SK-N-SH (cell line): Measurements from ENCODE around the gene PLA2G4E. TPM values are rescaled to one million over a fixed set of nuclear protein-coding genes. Genes with fewer than 3 reads are reported as not detected.

ENCODE experiments used
- CTCF ChIA-PET: fragments of 300-600, 350-600 bp; formaldehyde crosslinking; extraction: SDS; loops from one replicate; lab custom pipeline; 2021; lab: Yijun Ruan, JAX
- POLR2A ChIA-PET: fragments of 350-600 bp; sonication (Branson Sonifier 250); formaldehyde crosslinking; extraction: SDS; loops from one replicate; lab custom pipeline; 2020; ENCODE audit warnings: antibody characterized with exemption, inconsistent platforms; lab: Yijun Ruan, JAX
- DNase-seq: peaks from one replicate; pipeline ENCODE4 v3.0.0; 2012
- H2AFZ ChIP-seq: fragments of 200-600 bp; sonication (generic); 2 replicates; pipeline ENCODE4 v1.8.1; 2016; ENCODE audit warnings: antibody characterized with exemption, mild to moderate bottlenecking, low read depth
- H3F3A ChIP-seq: fragments of 200-600 bp; sonication (generic); replicated peaks from 2 replicates; pipeline ENCODE3; 2016; ENCODE audit warnings: antibody characterized with exemption, mild to moderate bottlenecking; ENCODE audit not compliant: insufficient read depth
- H3K27ac ChIP-seq, 2 experiments: fragments of 200-500 bp in 1 of 2; fragments of 200-600 bp in 1 of 2; sonication (Bioruptor generic) in 1 of 2; sonication (generic), shearing (Covaris generic) in 1 of 2; 2 replicates each; pipeline versions ENCODE4 v1.5.1 to v1.6.1; 2014 to 2016; ENCODE audit warnings: low read depth in 2 of 2, inconsistent platforms in 1 of 2, low read length in 1 of 2, mild to moderate bottlenecking in 1 of 2, mixed read lengths in 1 of 2
- H3K27me3 ChIP-seq: fragments of 200-600 bp; sonication (generic), shearing (Covaris generic); 2 replicates; pipeline ENCODE4 v1.6.1; 2016; ENCODE audit warnings: mixed run types; ENCODE audit not compliant: insufficient read depth
- H3K36me3 ChIP-seq, 2 experiments: fragments of 200-500 bp in 1 of 2; fragments of 200-600 bp in 1 of 2; sonication (Bioruptor generic) in 1 of 2; sonication (generic) in 1 of 2; replicated peaks in 1 of 2; 2 replicates each; pipeline versions ENCODE3 to v1.5.1; 2014 to 2016; ENCODE audit warnings: low read length in 1 of 2, mild to moderate bottlenecking in 1 of 2; ENCODE audit not compliant: insufficient read depth in 2 of 2, control insufficient read depth in 1 of 2
- H3K4me1 ChIP-seq, 2 experiments: fragments of 200-500 bp in 1 of 2; fragments of 200-600 bp in 1 of 2; sonication (Bioruptor generic) in 1 of 2; sonication (generic), shearing (Covaris generic) in 1 of 2; 2 replicates each; pipeline versions ENCODE4 v1.5.1 to v1.6.1; 2014 to 2016; ENCODE audit warnings: low read depth in 1 of 2, low read length in 1 of 2, mixed run types in 1 of 2; ENCODE audit not compliant: insufficient read depth in 2 of 2, control insufficient read depth in 1 of 2
- H3K4me2 ChIP-seq: fragments of 200-600 bp; sonication (generic), shearing (Covaris generic); 2 replicates; pipeline ENCODE4 v1.6.1; 2017; ENCODE audit warnings: mixed run types
- H3K4me3 ChIP-seq, 2 experiments: fragments of 200-500 bp in 1 of 2; fragments of 200-600 bp in 1 of 2; sonication (Bioruptor generic) in 1 of 2; sonication (generic), shearing (Covaris generic) in 1 of 2; 2 replicates each; pipeline versions ENCODE4 v1.5.1 to v1.8.1; 2014 to 2016; ENCODE audit warnings: low read depth in 2 of 2, inconsistent platforms in 1 of 2, low read length in 1 of 2, mild to moderate bottlenecking in 1 of 2, mixed read lengths in 1 of 2, moderate library complexity in 1 of 2
- H3K79me2 ChIP-seq: fragments of 200-600 bp; sonication (generic); 2 replicates; pipeline ENCODE4 v1.8.1; 2017; ENCODE audit warnings: mild to moderate bottlenecking; ENCODE audit not compliant: insufficient read depth
- H3K9ac ChIP-seq: fragments of 200-600 bp; sonication (generic); 2 replicates; pipeline ENCODE4 v1.6.1; 2017; ENCODE audit warnings: mixed run types
- H3K9me2 ChIP-seq: fragments of 200-600 bp; sonication (generic); 2 replicates; pipeline ENCODE4 v1.6.1; 2017; ENCODE audit warnings: mixed run types
- H3K9me3 ChIP-seq: fragments of 200-600 bp; sonication (generic); 2 replicates; pipeline ENCODE4 v1.6.1; 2017; ENCODE audit warnings: mixed run types, mild to moderate bottlenecking, moderate library complexity
- H4K20me1 ChIP-seq: fragments of 200-600 bp; sonication (generic); 2 replicates; pipeline ENCODE4 v1.6.1; 2017; ENCODE audit warnings: mild to moderate bottlenecking, mixed run types; ENCODE audit not compliant: insufficient read depth
- CHD2 ChIP-seq: fragments of 150-350 bp; IDR thresholded peaks from 2 replicates; pipeline ENCODE4 v1.6.1; 2018; ENCODE audit warnings: low read length; ENCODE audit not compliant: partially characterized antibody
- CTCF ChIP-seq: fragments of 200-600 bp; sonication (generic); IDR thresholded peaks from 2 replicates; pipeline ENCODE4 v1.6.1; 2017; ENCODE audit warnings: antibody characterized with exemption, mild to moderate bottlenecking, moderate library complexity
- EP300 ChIP-seq, 2 experiments: IDR thresholded peaks; 2 replicates each; pipeline versions ENCODE4 v1.4.0 to v1.6.1; 2012; ENCODE audit warnings: borderline replicate concordance in 1 of 2, low read depth in 1 of 2, low read length in 1 of 2
- EZH2phosphoT487 ChIP-seq: fragments of 200-600 bp; sonication (generic); IDR thresholded peaks from 2 replicates; pipeline ENCODE4 v1.6.1; 2017; ENCODE audit warnings: low read depth, mixed run types, mild to moderate bottlenecking, antibody characterized with exemption, moderate library complexity, borderline replicate concordance
- FOSL2 ChIP-seq: IDR thresholded peaks from 2 replicates; pipeline ENCODE4 v1.4.0; 2012; ENCODE audit warnings: low read depth, mild to moderate bottlenecking, moderate library complexity, borderline replicate concordance
- FOXJ3 ChIP-seq: sonication (generic); formaldehyde crosslinking; IDR thresholded peaks from 2 replicates; pipeline ENCODE4 v1.5.1; 2020; ENCODE audit warnings: mild to moderate bottlenecking, missing genetic modification reagents
- GATA2 ChIP-seq: sonication (generic); formaldehyde crosslinking; IDR thresholded peaks from 2 replicates; pipeline ENCODE4 v1.5.0; 2020; ENCODE audit warnings: mild to moderate bottlenecking, missing genetic modification reagents
- IRF3 ChIP-seq: fragments of 150-350 bp; IDR thresholded peaks from 2 replicates; pipeline ENCODE4 v1.6.1; 2016; ENCODE audit warnings: mild to moderate bottlenecking, low read depth, low read length
- JUND ChIP-seq: IDR thresholded peaks from 2 replicates; pipeline ENCODE4 v1.4.0; 2012
- MEF2A ChIP-seq: IDR thresholded peaks from 2 replicates; pipeline ENCODE4 v1.4.0; 2012; ENCODE audit warnings: low read depth, borderline replicate concordance
- NRF1 ChIP-seq: IDR thresholded peaks from 2 replicates; pipeline ENCODE4 v1.6.1; 2012; ENCODE audit warnings: low read depth, mild to moderate bottlenecking, low read length
- POLR2AphosphoS5 ChIP-seq: IDR thresholded peaks from 2 replicates; pipeline ENCODE4 v1.6.1; 2012; ENCODE audit warnings: low read depth, low read length
- RAD21 ChIP-seq: IDR thresholded peaks from 2 replicates; pipeline ENCODE4 v1.6.1; 2012; ENCODE audit warnings: mild to moderate bottlenecking, low read length
- RCOR1 ChIP-seq: fragments of 150-350 bp; IDR thresholded peaks from 2 replicates; pipeline ENCODE4 v1.6.1; 2017; ENCODE audit warnings: antibody characterized with exemption, low read length
- RFX5 ChIP-seq: IDR thresholded peaks from 2 replicates; pipeline ENCODE4 v1.6.1; 2012; ENCODE audit warnings: mild to moderate bottlenecking, improper control_type of control experiment, low read length
- SIN3A ChIP-seq: IDR thresholded peaks from 2 replicates; pipeline ENCODE4 v1.6.1; 2012; ENCODE audit warnings: low read depth, mild to moderate bottlenecking, low read length, moderate library complexity, borderline replicate concordance
- TAF1 ChIP-seq: IDR thresholded peaks from 2 replicates; pipeline ENCODE4 v1.6.1; 2012; ENCODE audit warnings: low read depth, mild to moderate bottlenecking, low read length, moderate library complexity, borderline replicate concordance
- TCF12 ChIP-seq: IDR thresholded peaks from 2 replicates; pipeline ENCODE4 v1.4.0; 2012
- TEAD4 ChIP-seq: IDR thresholded peaks from 2 replicates; pipeline ENCODE4 v1.4.0; 2012; ENCODE audit warnings: mild to moderate bottlenecking, borderline replicate concordance; ENCODE audit not compliant: insufficient read depth
- USF1 ChIP-seq: IDR thresholded peaks from 2 replicates; pipeline ENCODE4 v1.4.0; 2012; ENCODE audit warnings: low read depth, borderline replicate concordance
- USF2 ChIP-seq: fragments of 150-350 bp; IDR thresholded peaks from 2 replicates; pipeline ENCODE4 v1.6.1; 2017; ENCODE audit warnings: antibody characterized with exemption, low read length, low read depth, borderline replicate concordance
- WGBS: methylation state at CpG from one replicate; pipeline ENCODE4 v1.1.6; 2017; ENCODE audit warnings: low lambda C conversion rate; 5-methylcytosine and 5-hydroxymethylcytosine counted together
- polyA plus RNA-seq, 3 experiments: library from polyadenylated mRNA; depleted of rRNA; stranded (reverse); fragments of >200 nt; gene quantifications; 2 replicates each; pipeline ENCODE4 v1.2.3, GENCODE V29; 2012

PLA2G4E gene
- polyA plus RNA-seq, 1 of the 3 experiments (the other 2 are of a cell fraction): not detected

- DNase-seq: no peak
- Histone ChIP-seq H3K9me3 (no peaks in the 10 kb centered on the region), H2AFZ (no peak overlapping the region), H3K79me2 (no peaks in the 10 kb centered on the region), H3F3A (no peaks in the 10 kb centered on the region), H3K9ac (no peak overlapping the region), H4K20me1 (no peaks in the 10 kb centered on the region), H3K27ac (no peak overlapping the region), H3K4me3 (no peak overlapping the region), H3K9me2 (no peaks in the 10 kb centered on the region), H3K36me3 (no peaks in the 10 kb centered on the region), H3K27me3 (no peaks in the 10 kb centered on the region; the same call in 1 of the 2 replicates), H3K4me2 (no peak overlapping the region)
- POLR2A ChIA-PET: no interaction called here
- 88% methylated on average over 7 of the region's 7 CpGs for WGBS
- TF ChIP-seq RFX5: no peak
- TF ChIP-seq EP300 (IDR thresholded peaks at IDR 0.05; ENCODE audit: borderline replicate concordance in 1 of 2, low read depth in 1 of 2, low read length in 1 of 2): no peak
- no peak for TF ChIP-seq NRF1
- TF ChIP-seq RCOR1: no peak
- no peak for TF ChIP-seq USF1
- no peak for TF ChIP-seq POLR2AphosphoS5
- no peak for TF ChIP-seq MEF2A
- no peak for TF ChIP-seq TEAD4
- TF ChIP-seq EZH2phosphoT487: no peak
- no peak for TF ChIP-seq TAF1
- TF ChIP-seq RAD21: no peak
- TF ChIP-seq, all 33 proteins: peak for 0
- H3K4me1 ChIP-seq: no peaks in the 10 kb centered on the region; a peak in 1 of 4 replicates
- CTCF ChIA-PET: interaction anchor here (0.6 to 11.1 kb wide), 10 partner anchors 10 to 989 kb away, joined by 3 to 172 read pairs (median 3); no protein-coding TSS in a partner anchor
Measured at GRCh38 chr15:41995476-41995855, 25.4 kb downstream of the PLA2G4E start.

GRCh38 chr15:41994772-41995475 lies 25.9 kb downstream of the PLA2G4E start:
- DNase-seq: no peak
- Histone ChIP-seq H3K36me3 (no peaks in the 10 kb centered on the region), H2AFZ (no peak overlapping the region), H3K27me3 (no peaks in the 10 kb centered on the region; the same call in 1 of the 2 replicates), H3K9ac (no peak overlapping the region), H3K4me3 (no peak overlapping the region), H3K9me3 (no peaks in the 10 kb centered on the region), H3K4me1 (no peaks in the 10 kb centered on the region; a peak in 1 of 4 replicates), H3K9me2 (no peaks in the 10 kb centered on the region), H4K20me1 (no peaks in the 10 kb centered on the region), H3K4me2 (no peak overlapping the region), H3K27ac (no peak overlapping the region), H3F3A (no peaks in the 10 kb centered on the region), H3K79me2 (no peaks in the 10 kb centered on the region)
- ChIA-PET CTCF (interaction anchor here (0.6 to 11.1 kb wide), 9 partner anchors 10 to 989 kb away, joined by 3 to 172 read pairs (median 3); no protein-coding TSS in a partner anchor), POLR2A (no interaction called here)
- 81% methylated on average over 4 of the region's 10 CpGs for WGBS
- TF ChIP-seq FOXJ3 (CRISPR knock-in tag): no peak
- TF ChIP-seq CHD2: no peak
- TF ChIP-seq RAD21: no peak
- no peak for TF ChIP-seq TAF1
- no peak for TF ChIP-seq IRF3
- no peak for TF ChIP-seq FOSL2
- TF ChIP-seq CTCF: no peak
- TF ChIP-seq GATA2 (CRISPR knock-in tag): no peak
- TF ChIP-seq JUND: no peak
- TF ChIP-seq SIN3A: no peak
- no peak for TF ChIP-seq POLR2AphosphoS5
- no peak for TF ChIP-seq USF2
- no peak for TF ChIP-seq TCF12
- no peak for TF ChIP-seq TEAD4
- no peak for TF ChIP-seq MEF2A
